Trophoblast cell (in vitro differentiated cells and primary cell): ENCODE measurements around the gene SF3B5.

Experiments used
- DNase-seq, 2 donors: peaks; one replicate each; pipeline ENCODE4 v3.0.0-alpha.2; 2016
- H2AFZ ChIP-seq: 2 replicates; pipeline ENCODE4 v1.6.1; 2013; ENCODE audit warnings: low read length, moderate library complexity, mild to moderate bottlenecking; ENCODE audit not compliant: insufficient read depth, poor library complexity
- H2AK5ac ChIP-seq: 2 replicates; pipeline ENCODE4 v1.6.1; 2013; ENCODE audit warnings: mild to moderate bottlenecking, low read length
- H2BK120ac ChIP-seq: 2 replicates; pipeline ENCODE4 v1.6.1; 2013; ENCODE audit warnings: low read length, mild to moderate bottlenecking, moderate library complexity; ENCODE audit not compliant: insufficient read depth, poor library complexity
- H2BK12ac ChIP-seq: 2 replicates; pipeline ENCODE4 v1.6.1; 2013; ENCODE audit warnings: mild to moderate bottlenecking, low read length, moderate library complexity
- H2BK5ac ChIP-seq: 2 replicates; pipeline ENCODE4 v1.6.1; 2013; ENCODE audit warnings: low read length, low read depth, moderate library complexity, mild to moderate bottlenecking; ENCODE audit not compliant: poor library complexity
- H3K14ac ChIP-seq: 2 replicates; pipeline ENCODE4 v1.6.1; 2013; ENCODE audit warnings: mild to moderate bottlenecking, low read length
- H3K18ac ChIP-seq: 2 replicates; pipeline ENCODE4 v1.6.1; 2013; ENCODE audit warnings: mild to moderate bottlenecking, low read length
- H3K23ac ChIP-seq: 2 replicates; pipeline ENCODE4 v1.6.1; 2013; ENCODE audit warnings: low read length
- H3K27ac ChIP-seq: 2 replicates; pipeline ENCODE4 v1.5.1; 2013; ENCODE audit warnings: low read depth, mild to moderate bottlenecking, inconsistent platforms, low read length, moderate library complexity
- H3K27me3 ChIP-seq: 2 replicates; pipeline ENCODE4 v1.6.1; 2013; ENCODE audit warnings: inconsistent platforms, mild to moderate bottlenecking, low read length, moderate library complexity; ENCODE audit not compliant: insufficient read depth
- H3K36me3 ChIP-seq, 2 experiments: 1 replicate in 1 of 2; 2 replicates in 1 of 2; pipeline ENCODE4 v1.6.1; 2013; ENCODE audit warnings: low read length in 2 of 2, mild to moderate bottlenecking in 2 of 2, moderate library complexity in 1 of 2; ENCODE audit not compliant: insufficient read depth in 2 of 2, control insufficient read depth in 1 of 2
- H3K4ac ChIP-seq: 2 replicates; pipeline ENCODE4 v1.6.1; 2013; ENCODE audit warnings: low read depth, mild to moderate bottlenecking, low read length, moderate library complexity
- H3K4me1 ChIP-seq, 2 experiments: 1 replicate in 1 of 2; 2 replicates in 1 of 2; pipeline ENCODE4 v1.6.1; 2013; ENCODE audit warnings: low read length in 2 of 2, mild to moderate bottlenecking in 2 of 2, moderate library complexity in 1 of 2; ENCODE audit not compliant: insufficient read depth in 2 of 2, control insufficient read depth in 1 of 2
- H3K4me2 ChIP-seq: 2 replicates; pipeline ENCODE4 v1.6.1; 2013; ENCODE audit warnings: inconsistent platforms, mild to moderate bottlenecking, low read length, moderate library complexity
- H3K4me3 ChIP-seq: 2 replicates; pipeline ENCODE4 v1.5.1; 2013; ENCODE audit warnings: mild to moderate bottlenecking, low read depth, low read length, inconsistent platforms
- H3K79me1 ChIP-seq: one replicate; pipeline ENCODE4 v1.6.1; 2013; ENCODE audit warnings: low read length
- H3K79me2 ChIP-seq: 2 replicates; pipeline ENCODE4 v1.6.1; 2013; ENCODE audit warnings: low read length, mild to moderate bottlenecking; ENCODE audit not compliant: control insufficient read depth, insufficient read depth, poor library complexity
- H3K9ac ChIP-seq: 2 replicates; pipeline ENCODE4 v1.6.1; 2013; ENCODE audit warnings: mild to moderate bottlenecking, low read length
- H3K9me3 ChIP-seq: 2 replicates; pipeline ENCODE4 v1.6.1; 2013; ENCODE audit warnings: low read depth, mild to moderate bottlenecking, control low read depth, inconsistent platforms, low read length; ENCODE audit not compliant: insufficient read depth
- H4K12ac ChIP-seq: 2 replicates; pipeline ENCODE4 v1.6.1; 2013; ENCODE audit warnings: low read depth, mild to moderate bottlenecking, low read length, moderate library complexity
- H4K8ac ChIP-seq: 2 replicates; pipeline ENCODE4 v1.6.1; 2013; ENCODE audit warnings: low read depth, mild to moderate bottlenecking, low read length, moderate library complexity
- H4K91ac ChIP-seq: one replicate; pipeline ENCODE4 v1.6.1; 2013; ENCODE audit warnings: low read depth, mild to moderate bottlenecking, low read length, moderate library complexity
- whole genome bisulfite sequencing: extraction: QIAGEN DNeasy Blood & Tissue Kit; methylation state at CpG from one replicate; pipeline ENCODE4 v1.1.7; 2013; ENCODE audit warnings: missing lambda C conversion rate; ENCODE audit not compliant: insufficient read length, insufficient coverage; ENCODE audit errors: extremely low coverage; 5-methylcytosine and 5-hydroxymethylcytosine counted together

The SF3B5 gene

DNA sequence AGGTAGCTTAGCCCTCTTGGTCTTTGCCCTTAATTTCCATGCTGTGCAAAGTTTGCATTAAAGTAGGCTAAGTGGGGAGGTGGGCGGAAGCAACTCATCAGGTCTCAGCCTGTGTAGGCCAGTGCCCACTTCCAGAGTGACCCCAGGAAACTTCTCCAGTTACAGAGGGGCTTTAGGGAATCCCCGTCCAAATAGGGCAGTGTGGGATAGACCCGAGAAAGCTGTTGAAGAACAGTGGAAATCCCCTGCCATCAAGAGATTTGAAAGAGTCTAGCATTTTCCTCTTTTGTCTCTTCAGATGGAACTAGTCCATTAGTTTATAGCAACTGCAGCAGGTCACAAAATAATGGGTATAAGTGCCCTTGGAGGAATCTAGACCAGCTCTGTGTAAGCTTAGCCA, 20.2 kb downstream of the SF3B5 start:
- no peak overlapping the region for H2BK5ac ChIP-seq
- no peak overlapping the region for H3K27ac ChIP-seq
- no peak overlapping the region for H2AFZ ChIP-seq
- H3K4me1 ChIP-seq = no peaks in the 10 kb centered on the region
- WGBS = no CpG with 5 or more reads among the region's 3 CpGs
- no peak overlapping the region for H2BK12ac ChIP-seq
- H3K18ac ChIP-seq = no peak overlapping the region
- H3K36me3 ChIP-seq = no peaks in the 10 kb centered on the region
- H3K4ac ChIP-seq = no peak overlapping the region
- no peak for DNase-seq
- no peak overlapping the region for H3K4me2 ChIP-seq
- H3K14ac ChIP-seq = no peak overlapping the region
- H4K8ac ChIP-seq = no peak overlapping the region
- H3K4me3 ChIP-seq = no peak overlapping the region
- no peak overlapping the region for H3K9ac ChIP-seq
- no peak overlapping the region for H4K91ac ChIP-seq
- no peak overlapping the region for H3K23ac ChIP-seq
- H3K27me3 ChIP-seq = no peaks in the 10 kb centered on the region
- no peak overlapping the region for H4K12ac ChIP-seq
- no peaks in the 10 kb centered on the region for H3K79me2 ChIP-seq
- no peak overlapping the region for H2BK120ac ChIP-seq
- H3K9me3 ChIP-seq = no peaks in the 10 kb centered on the region
- H2AK5ac ChIP-seq = no peak overlapping the region
- H3K79me1 ChIP-seq = no peaks in the 10 kb centered on the region

GRCh38 chr6:144073024-144073423, 22.3 kb downstream of the SF3B5 start:
- no peak overlapping the region for H2BK120ac ChIP-seq
- no peak overlapping the region for H4K8ac ChIP-seq
- no peak overlapping the region for H2BK5ac ChIP-seq
- no peak overlapping the region for H3K4ac ChIP-seq
- H4K91ac ChIP-seq = no peak overlapping the region
- no peak overlapping the region for H3K14ac ChIP-seq
- no peaks in the 10 kb centered on the region for H3K27me3 ChIP-seq
- no peak for DNase-seq
- H2AFZ ChIP-seq = no peak overlapping the region
- H3K79me1 ChIP-seq = no peaks in the 10 kb centered on the region
- H3K18ac ChIP-seq = no peak overlapping the region
- H3K36me3 ChIP-seq = no peaks in the 10 kb centered on the region
- no peak overlapping the region for H4K12ac ChIP-seq
- H3K79me2 ChIP-seq = no peaks in the 10 kb centered on the region
- H3K4me3 ChIP-seq = no peak overlapping the region
- no peak overlapping the region for H3K23ac ChIP-seq
- no peaks in the 10 kb centered on the region for H3K4me1 ChIP-seq
- H3K9me3 ChIP-seq = no peaks in the 10 kb centered on the region
- H3K27ac ChIP-seq = no peak overlapping the region
- no peak overlapping the region for H3K9ac ChIP-seq
- no peak overlapping the region for H2AK5ac ChIP-seq
- no peak overlapping the region for H3K4me2 ChIP-seq
- WGBS = no CpG with 5 or more reads among the region's 3 CpGs
- no peak overlapping the region for H2BK12ac ChIP-seq

DNA sequence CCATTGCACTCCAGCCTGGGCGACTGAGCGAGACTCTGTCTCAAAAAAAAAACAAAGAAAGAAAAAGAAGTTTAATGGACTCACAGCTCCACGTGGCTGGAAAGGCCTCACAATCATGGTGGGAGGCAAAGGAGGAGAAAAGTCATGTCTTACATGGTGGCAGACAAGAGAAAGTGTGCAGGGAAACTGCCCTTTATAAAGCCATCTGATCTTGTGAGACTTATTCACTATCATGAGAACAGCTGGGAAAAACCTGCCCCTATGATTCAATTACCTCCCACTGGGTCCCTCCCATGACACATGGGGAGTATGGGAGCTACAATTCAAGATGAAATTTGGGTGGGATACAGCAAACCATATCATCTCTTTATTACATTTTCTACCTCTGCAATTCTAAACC, 25.9 kb downstream of the SF3B5 start:
- no peak overlapping the region for H4K12ac ChIP-seq
- H2BK120ac ChIP-seq = no peak overlapping the region
- H3K79me2 ChIP-seq = no peaks in the 10 kb centered on the region
- WGBS = no CpG with 5 or more reads among the region's 3 CpGs
- no peak overlapping the region for H3K4ac ChIP-seq
- no peaks in the 10 kb centered on the region for H3K9me3 ChIP-seq
- H2AFZ ChIP-seq = no peak overlapping the region
- H3K18ac ChIP-seq = no peak overlapping the region
- H4K8ac ChIP-seq = no peak overlapping the region
- H3K4me1 ChIP-seq = peaks cover 0 to 1% of the 10 kb centered on the region in 2 experiments
- no peak overlapping the region for H2BK5ac ChIP-seq
- H3K4me3 ChIP-seq = no peak overlapping the region
- no peak overlapping the region for H4K91ac ChIP-seq
- H3K4me2 ChIP-seq = no peak overlapping the region
- no peak for DNase-seq
- no peak overlapping the region for H3K23ac ChIP-seq
- no peak overlapping the region for H3K9ac ChIP-seq
- H3K14ac ChIP-seq = no peak overlapping the region
- no peak overlapping the region for H3K27ac ChIP-seq
- H3K36me3 ChIP-seq = no peaks in the 10 kb centered on the region
- H3K79me1 ChIP-seq = no peaks in the 10 kb centered on the region
- no peak overlapping the region for H2BK12ac ChIP-seq
- no peak overlapping the region for H2AK5ac ChIP-seq
- peaks cover 8% of the 10 kb centered on the region for H3K27me3 ChIP-seq

GRCh38 chr6:144068794-144069193, 26.6 kb downstream of the SF3B5 start:
- no peak overlapping the region for H4K12ac ChIP-seq
- no peak overlapping the region for H2BK120ac ChIP-seq
- H3K27me3 ChIP-seq = peaks cover 14% of the 10 kb centered on the region
- no peak for DNase-seq
- H3K27ac ChIP-seq = no peak overlapping the region
- H2BK5ac ChIP-seq = no peak overlapping the region
- H2BK12ac ChIP-seq = no peak overlapping the region
- H2AK5ac ChIP-seq = no peak overlapping the region
- H3K36me3 ChIP-seq = no peaks in the 10 kb centered on the region
- no peaks in the 10 kb centered on the region for H3K79me1 ChIP-seq
- H3K9me3 ChIP-seq = no peaks in the 10 kb centered on the region
- H4K8ac ChIP-seq = no peak overlapping the region
- WGBS = no CpG with 5 or more reads among the region's 3 CpGs
- no peak overlapping the region for H3K4ac ChIP-seq
- no peak overlapping the region for H4K91ac ChIP-seq
- no peak overlapping the region for H3K23ac ChIP-seq
- H3K18ac ChIP-seq = no peak overlapping the region
- no peak overlapping the region for H3K4me2 ChIP-seq
- H3K14ac ChIP-seq = no peak overlapping the region
- peaks cover 0 to 4% of the 10 kb centered on the region in 2 experiments for H3K4me1 ChIP-seq
- H3K4me3 ChIP-seq = no peak overlapping the region
- no peak overlapping the region for H2AFZ ChIP-seq
- H3K79me2 ChIP-seq = no peaks in the 10 kb centered on the region
- H3K9ac ChIP-seq = no peak overlapping the region
